ENCODE measurements around the gene TNFRSF19.
"Not testable (repeated sequence)": the region's sequence is repeated elsewhere in the genome, so short reads cannot be mapped to it uniquely, and the experiment has no call there.

The TNFRSF19 gene

GRCh38 chr13:23570099-23570920 lies at the start of gene TNFRSF19:
Gene TNFRSF19 (plus strand): TSS chr13:23570412. CDS start chr13:23590184, 19,772 bp downstream.
- peak; percentile 98 for DNase-seq

GRCh38 chr13:23529926-23530325 lies 40.3 kb upstream of the TNFRSF19 start:
- not testable (repeated sequence) for DNase-seq

- DNase-seq = no peak
These were observed 38.8 kb upstream of the TNFRSF19 start for GRCh38 chr13:23531446-23531845.

GRCh38 chr13:23534090-23534489 lies 36.1 kb upstream of the TNFRSF19 start:
- no peak for DNase-seq

GRCh38 chr13:23541221-23541824 lies 28.9 kb upstream of the TNFRSF19 start:
- DNase-seq = no peak

- DNase-seq = no peak
These were observed 25.5 kb upstream of the TNFRSF19 start for GRCh38 chr13:23544668-23545067.

- DNase-seq = no peak
These were observed 23.1 kb upstream of the TNFRSF19 start for GRCh38 chr13:23547000-23547590.

- DNase-seq = no peak
These were observed 20.5 kb upstream of the TNFRSF19 start for GRCh38 chr13:23549724-23550123.

- no peak for DNase-seq
These were observed 20.0 kb upstream of the TNFRSF19 start for GRCh38 chr13:23550163-23550562.

- DNase-seq = no peak
These were observed 18.8 kb upstream of the TNFRSF19 start for GRCh38 chr13:23551213-23552008.

- DNase-seq = no peak
These were observed 18.0 kb upstream of the TNFRSF19 start for GRCh38 chr13:23552171-23552570.

GRCh38 chr13:23552661-23553060 lies 17.6 kb upstream of the TNFRSF19 start:
- no peak for DNase-seq

GRCh38 chr13:23554000-23554399 lies 16.2 kb upstream of the TNFRSF19 start:
- no peak for DNase-seq

- no peak for DNase-seq
These were observed 13.2 kb upstream of the TNFRSF19 start for GRCh38 chr13:23557043-23557442.

GRCh38 chr13:23557733-23558132 lies 12.5 kb upstream of the TNFRSF19 start:
- no peak for DNase-seq

- DNase-seq = peak; percentile 25
These were observed 11.3 kb upstream of the TNFRSF19 start for GRCh38 chr13:23558675-23559536.

- DNase-seq = no peak
These were observed 9.6 kb upstream of the TNFRSF19 start for GRCh38 chr13:23560571-23561089.

- DNase-seq = no peak
These were observed 9.0 kb upstream of the TNFRSF19 start for GRCh38 chr13:23561261-23561660.

- DNase-seq = no peak
These were observed 6.9 kb upstream of the TNFRSF19 start for GRCh38 chr13:23563085-23563845.

- DNase-seq = peak; percentile 51
These were observed 2.2 kb upstream of the TNFRSF19 start for GRCh38 chr13:23567906-23568460.

- DNase-seq = peak; percentile 78
These were observed 706 bp downstream of the TNFRSF19 start for GRCh38 chr13:23570921-23571315.
